Astrocyte of the spinal cord (primary cell): Measurements from ENCODE around the gene SPNS2.

Experiments used
- DNase-seq: peaks from one replicate; pipeline ENCODE4 v3.0.0; 2011; ENCODE audit warnings: low read depth, low spot score
- H3K4me3 ChIP-seq: 2 replicates; pipeline ENCODE4 v1.5.1; 2011; ENCODE audit warnings: low read depth, mild to moderate bottlenecking, low read length, moderate library complexity
- CTCF ChIP-seq: IDR thresholded peaks from 2 replicates; pipeline ENCODE4 v1.5.1; 2012; ENCODE audit warnings: low read depth, mild to moderate bottlenecking, low read length, inconsistent platforms
- in situ Hi-C: cut with HindIII; loops from 2 replicates; pipeline ENCODE4 v1.10.0; 2017; ENCODE audit warnings: low sequenced_read_pairs

The SPNS2 gene

GRCh38 chr17:4533523-4534504 is 35.1 kb downstream of the SPNS2 start:
- H3K4me3 ChIP-seq, result no peak overlapping the region
- TF ChIP-seq CTCF, result no peak
- no peak for DNase-seq
- in situ Hi-C loops, result no loop called here

GRCh38 chr17:4534515-4534914 is 35.8 kb downstream of the SPNS2 start:
- in situ Hi-C loops, result no loop called here
- DNase-seq, result no peak
- H3K4me3 ChIP-seq, result no peak overlapping the region
- TF ChIP-seq CTCF, result no peak

GRCh38 chr17:4534928-4535666 is 36.4 kb downstream of the SPNS2 start:
- no peak overlapping the region for H3K4me3 ChIP-seq
- in situ Hi-C loops, result no loop called here
- DNase-seq, result no peak
- TF ChIP-seq CTCF, result no peak

GRCh38 chr17:4535667-4536258 is 37.1 kb downstream of the SPNS2 start:
- TF ChIP-seq CTCF, result no peak
- H3K4me3 ChIP-seq, result no peak overlapping the region
- in situ Hi-C loops, result no loop called here
- DNase-seq, result no peak

- TF ChIP-seq CTCF, result no peak
- no peak for DNase-seq
- in situ Hi-C loops, result no loop called here
- no peak overlapping the region for H3K4me3 ChIP-seq
Observed at GRCh38 chr17:4536259-4536741, 37.6 kb downstream of the SPNS2 start.

GRCh38 chr17:4536742-4537411 is 38.2 kb downstream of the SPNS2 start:
- no peak overlapping the region for H3K4me3 ChIP-seq
- in situ Hi-C loops, result no loop called here
- no peak for DNase-seq
- no peak for TF ChIP-seq CTCF
